Measurements from ENCODE around the gene CDC42EP4. TPM values are rescaled to one million over a fixed set of nuclear protein-coding genes. Genes with fewer than 3 reads are reported as not detected.

Gene CDC42EP4
- total and polyA plus RNA-seq, 2 donors from 2014 or later: 26.2 to 76.9 TPM

- H3K36me3 ChIP-seq (ENCODE audit: control insufficient read depth in 2 of 3, insufficient read depth in 3 of 3, low read length in 3 of 3): no peaks in the 10 kb centered on the region
- H3K9ac ChIP-seq (ENCODE audit: low read length in 3 of 3): no peak overlapping the region
- H3K27me3 ChIP-seq (ENCODE audit: control insufficient read depth, insufficient read depth, low read length): no peaks in the 10 kb centered on the region
- DNase-seq (peak in 3 of 5 donors; percentile 24 to 36 (median 35)), FAIRE-seq (no peak)
- no peaks in the 10 kb centered on the region for H3K4me1 ChIP-seq (ENCODE audit: control insufficient read depth in 2 of 3, insufficient read depth in 2 of 3, low read depth in 1 of 3, low read length in 3 of 3)
- H3K27ac ChIP-seq (ENCODE audit: low read depth in 2 of 2, low read length in 2 of 2): no peak overlapping the region
- no peak overlapping the region for H3K4me3 ChIP-seq (ENCODE audit: low read length in 3 of 3)
- intact Hi-C loops (cut with DNase I): no loop called here
- TF ChIP-seq, protein P1, sequence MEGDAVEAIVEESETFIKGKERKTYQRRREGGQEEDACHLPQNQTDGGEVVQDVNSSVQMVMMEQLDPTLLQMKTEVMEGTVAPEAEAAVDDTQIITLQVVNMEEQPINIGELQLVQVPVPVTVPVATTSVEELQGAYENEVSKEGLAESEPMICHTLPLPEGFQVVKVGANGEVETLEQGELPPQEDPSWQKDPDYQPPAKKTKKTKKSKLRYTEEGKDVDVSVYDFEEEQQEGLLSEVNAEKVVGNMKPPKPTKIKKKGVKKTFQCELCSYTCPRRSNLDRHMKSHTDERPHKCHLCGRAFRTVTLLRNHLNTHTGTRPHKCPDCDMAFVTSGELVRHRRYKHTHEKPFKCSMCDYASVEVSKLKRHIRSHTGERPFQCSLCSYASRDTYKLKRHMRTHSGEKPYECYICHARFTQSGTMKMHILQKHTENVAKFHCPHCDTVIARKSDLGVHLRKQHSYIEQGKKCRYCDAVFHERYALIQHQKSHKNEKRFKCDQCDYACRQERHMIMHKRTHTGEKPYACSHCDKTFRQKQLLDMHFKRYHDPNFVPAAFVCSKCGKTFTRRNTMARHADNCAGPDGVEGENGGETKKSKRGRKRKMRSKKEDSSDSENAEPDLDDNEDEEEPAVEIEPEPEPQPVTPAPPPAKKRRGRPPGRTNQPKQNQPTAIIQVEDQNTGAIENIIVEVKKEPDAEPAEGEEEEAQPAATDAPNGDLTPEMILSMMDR (IDR thresholded peaks at IDR 0.05; ENCODE audit: borderline replicate concordance, extremely low read depth, insufficient read depth): no peak
- H3K9me3 ChIP-seq (ENCODE audit: control insufficient read depth in 2 of 3, insufficient read depth in 1 of 3, low read length in 3 of 3): no peaks in the 10 kb centered on the region
Observed at GRCh38 chr17:73262676-73263642, 48.8 kb downstream of the CDC42EP4 start.

DNA sequence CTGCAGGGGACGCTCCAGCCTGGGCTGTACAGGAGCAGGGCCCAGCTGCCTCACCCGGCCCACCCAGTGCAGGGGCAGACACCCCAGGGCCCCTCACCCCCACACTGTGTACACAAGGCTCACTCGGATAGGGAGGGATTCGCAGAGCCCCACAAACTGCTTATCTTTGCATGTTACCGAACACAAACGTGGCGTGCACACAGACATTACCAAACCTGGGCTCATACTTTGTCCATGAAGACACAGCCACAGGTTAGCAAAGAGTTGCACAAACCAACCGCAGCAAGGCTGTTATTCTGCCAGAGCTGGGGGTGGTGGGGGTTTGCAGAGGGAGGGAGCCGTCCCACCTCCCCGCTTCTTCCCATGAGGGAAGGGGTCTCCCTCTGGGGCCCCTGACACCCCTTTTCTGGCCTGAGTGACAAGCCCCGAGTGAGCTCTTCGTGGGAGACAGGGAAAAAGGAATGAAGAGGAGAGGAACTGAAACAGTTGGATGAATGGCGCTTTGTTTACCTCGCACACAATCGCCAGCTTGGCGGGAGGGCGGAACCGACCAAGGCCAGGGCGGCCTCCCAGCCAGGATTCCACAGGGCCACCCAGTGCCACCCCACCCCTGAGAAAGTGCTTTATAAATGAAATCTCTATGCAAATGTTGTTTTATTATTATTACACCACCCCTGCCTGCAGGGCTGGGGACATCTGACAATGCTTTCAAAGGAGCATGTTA, 49.7 kb downstream of the CDC42EP4 start:
- Histone ChIP-seq H3K27me3 (ENCODE audit: control insufficient read depth, insufficient read depth, low read length) (no peaks in the 10 kb centered on the region), H3K9me3 (ENCODE audit: control insufficient read depth in 2 of 3, insufficient read depth in 1 of 3, low read length in 3 of 3) (no peaks in the 10 kb centered on the region), H3K27ac (ENCODE audit: low read depth in 2 of 2, low read length in 2 of 2) (no peak overlapping the region), H3K9ac (ENCODE audit: low read length in 3 of 3) (no peak overlapping the region), H3K4me1 (ENCODE audit: control insufficient read depth in 2 of 3, insufficient read depth in 2 of 3, low read depth in 1 of 3, low read length in 3 of 3) (no peaks in the 10 kb centered on the region), H3K4me3 (ENCODE audit: low read length in 3 of 3) (no peak overlapping the region), H3K36me3 (ENCODE audit: control insufficient read depth in 2 of 3, insufficient read depth in 3 of 3, low read length in 3 of 3) (no peaks in the 10 kb centered on the region)
- TF ChIP-seq, protein P1 (IDR thresholded peaks at IDR 0.05; ENCODE audit: borderline replicate concordance, extremely low read depth, insufficient read depth): no peak
- intact Hi-C loops (cut with DNase I): no loop called here
- DNase-seq (peak in 4 of 5 donors; percentile 34 to 60 (median 42)), FAIRE-seq (no peak)

- no peak within 1 kb of the TSS for H3K9ac ChIP-seq (ENCODE audit: low read length in 3 of 3)
- H3K4me3 ChIP-seq (ENCODE audit: low read length in 3 of 3): no peak within 1 kb of the TSS
- TF ChIP-seq, protein P1 (IDR thresholded peaks at IDR 0.05; ENCODE audit: borderline replicate concordance, extremely low read depth, insufficient read depth): no peak
- intact Hi-C loops (cut with DNase I): no loop called here
- no peaks in the 10 kb centered on the region for H3K4me1 ChIP-seq (ENCODE audit: control insufficient read depth in 2 of 3, insufficient read depth in 2 of 3, low read depth in 1 of 3, low read length in 3 of 3)
- H3K27me3 ChIP-seq (ENCODE audit: control insufficient read depth, insufficient read depth, low read length): no peaks in the 10 kb centered on the region
- no peak for FAIRE-seq
- no peaks in the 10 kb centered on the region for H3K9me3 ChIP-seq (ENCODE audit: control insufficient read depth in 2 of 3, insufficient read depth in 1 of 3, low read length in 3 of 3)
- H3K36me3 ChIP-seq (ENCODE audit: control insufficient read depth in 2 of 3, insufficient read depth in 3 of 3, low read length in 3 of 3): no peaks in the 10 kb centered on the region
- peak in 1 of 5 donors; percentile 41 for DNase-seq
- H3K27ac ChIP-seq (ENCODE audit: low read depth in 2 of 2, low read length in 2 of 2): no peak within 1 kb of the TSS
Observed at GRCh38 chr17:73261617-73261951, 50.2 kb downstream of the CDC42EP4 start, which contains the start of gene CPSF4L. TSS of gene CPSF4L (minus strand) at chr17:73261880. CDS start at chr17:73261818, 62 bp downstream.
